NB4 (cell line): Measurements from ENCODE around the gene PSMD5.

Experiments
- MAX ChIP-seq: IDR thresholded peaks from 2 replicates; pipeline ENCODE4 v1.6.1; 2011; ENCODE audit warnings: low read depth, low read length
- MYC ChIP-seq: IDR thresholded peaks from 2 replicates; pipeline ENCODE4 v1.6.1; 2011; ENCODE audit warnings: low read depth, low read length
- POLR2A ChIP-seq: IDR thresholded peaks from 2 replicates; pipeline ENCODE4 v1.6.1; 2011; ENCODE audit warnings: mild to moderate bottlenecking; ENCODE audit not compliant: insufficient read length; ENCODE audit errors: extremely low read depth
- TF ChIP-seq, protein P1 (sequence below): IDR thresholded peaks from one replicate; pipeline ENCODE4 v1.5.1; 2012; ENCODE audit warnings: low read depth, low read length

DNA sequence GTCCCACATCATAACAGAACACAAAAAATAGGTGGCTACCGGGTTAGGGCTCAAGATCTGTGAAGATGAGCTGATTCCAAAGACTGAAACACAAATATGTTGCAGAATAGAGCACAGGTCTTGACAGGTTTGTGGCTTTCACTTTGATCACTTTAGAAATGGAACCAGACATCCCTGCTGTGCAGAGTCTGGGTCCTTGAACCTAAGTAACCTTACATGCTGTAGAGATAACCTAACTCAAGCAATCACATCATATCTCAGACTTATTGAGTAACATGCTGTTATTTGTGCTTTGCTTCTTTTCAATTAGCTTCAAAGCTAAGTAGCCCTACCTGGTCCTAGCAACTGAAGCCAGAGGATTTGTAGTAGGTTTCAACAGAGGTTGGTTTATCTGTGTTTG, 73.8 kb downstream of the PSMD5 start:
- TF ChIP-seq, protein P1, sequence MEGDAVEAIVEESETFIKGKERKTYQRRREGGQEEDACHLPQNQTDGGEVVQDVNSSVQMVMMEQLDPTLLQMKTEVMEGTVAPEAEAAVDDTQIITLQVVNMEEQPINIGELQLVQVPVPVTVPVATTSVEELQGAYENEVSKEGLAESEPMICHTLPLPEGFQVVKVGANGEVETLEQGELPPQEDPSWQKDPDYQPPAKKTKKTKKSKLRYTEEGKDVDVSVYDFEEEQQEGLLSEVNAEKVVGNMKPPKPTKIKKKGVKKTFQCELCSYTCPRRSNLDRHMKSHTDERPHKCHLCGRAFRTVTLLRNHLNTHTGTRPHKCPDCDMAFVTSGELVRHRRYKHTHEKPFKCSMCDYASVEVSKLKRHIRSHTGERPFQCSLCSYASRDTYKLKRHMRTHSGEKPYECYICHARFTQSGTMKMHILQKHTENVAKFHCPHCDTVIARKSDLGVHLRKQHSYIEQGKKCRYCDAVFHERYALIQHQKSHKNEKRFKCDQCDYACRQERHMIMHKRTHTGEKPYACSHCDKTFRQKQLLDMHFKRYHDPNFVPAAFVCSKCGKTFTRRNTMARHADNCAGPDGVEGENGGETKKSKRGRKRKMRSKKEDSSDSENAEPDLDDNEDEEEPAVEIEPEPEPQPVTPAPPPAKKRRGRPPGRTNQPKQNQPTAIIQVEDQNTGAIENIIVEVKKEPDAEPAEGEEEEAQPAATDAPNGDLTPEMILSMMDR, result no peak
- TF ChIP-seq MAX (no peak), POLR2A (no peak), MYC (no peak)
